OCI-LY3 (cell line): ENCODE measurements around the gene AIG1.

ENCODE experiments used
- H2AFZ ChIP-seq: fragments of 200-600, 300-600 bp; shearing (Covaris generic); 2 replicates; pipeline ENCODE4 v1.6.0; 2014; ENCODE audit warnings: antibody characterized with exemption, low read depth, low read length
- H3K27ac ChIP-seq: fragments of 200-600, 300-600 bp; sonication (generic); 2 replicates; pipeline ENCODE4 v1.5.1; 2014; ENCODE audit warnings: mild to moderate bottlenecking, low read length, moderate library complexity, mixed read lengths
- H3K27me3 ChIP-seq: fragments of 200-600, 300-600 bp; sonication (generic); 2 replicates; pipeline ENCODE4 v1.6.1; 2014; ENCODE audit warnings: low read depth, low read length, mixed read lengths
- H3K36me3 ChIP-seq: fragments of 200-600, 300-600 bp; sonication (generic); replicated peaks from 2 replicates; pipeline ENCODE3; 2014; ENCODE audit warnings: low read depth, low read length, mixed read lengths
- H3K4me1 ChIP-seq: fragments of 300-600, 200-600 bp; sonication (generic); 2 replicates; pipeline ENCODE4 v1.6.1; 2014; ENCODE audit warnings: low read length, mixed read lengths
- H3K4me2 ChIP-seq: fragments of 200-600, 300-600 bp; sonication (generic); 2 replicates; pipeline ENCODE4 v1.6.1; 2014; ENCODE audit warnings: low read length, mixed read lengths
- H3K4me3 ChIP-seq: fragments of 300-600, 200-600 bp; sonication (generic); 2 replicates; pipeline ENCODE4 v1.5.1; 2014; ENCODE audit warnings: antibody characterized with exemption, mild to moderate bottlenecking, low read length, moderate library complexity
- H3K79me2 ChIP-seq: fragments of 300-600, 200-600 bp; shearing (Covaris generic); 2 replicates; pipeline ENCODE4 v1.6.1; 2014; ENCODE audit warnings: mild to moderate bottlenecking, low read length, mixed read lengths
- H3K9ac ChIP-seq: fragments of 300-600, 200-600 bp; shearing (Covaris generic); 2 replicates; pipeline ENCODE4 v1.6.0; 2014; ENCODE audit warnings: mild to moderate bottlenecking, low read length, moderate library complexity
- H3K9me3 ChIP-seq: fragments of 200-600, 300-600 bp; shearing (Covaris generic); 2 replicates; pipeline ENCODE4 v1.6.1; 2014; ENCODE audit warnings: low read length, mixed read lengths; ENCODE audit not compliant: insufficient read depth
- H4K20me1 ChIP-seq: fragments of 200-600, 300-600 bp; sonication (generic); 2 replicates; pipeline ENCODE4 v1.6.1; 2016; ENCODE audit warnings: low read length, mixed read lengths; ENCODE audit not compliant: insufficient read depth
- EZH2phosphoT487 ChIP-seq: fragments of 200-600 bp; shearing (Covaris generic); IDR thresholded peaks from 2 replicates; pipeline ENCODE4 v1.6.1; 2018; ENCODE audit warnings: antibody characterized with exemption, mixed run types, low read depth
- TF ChIP-seq, protein P1 (sequence below): fragments of 200-600, 300-600 bp; sonication (generic); IDR thresholded peaks from 2 replicates; pipeline ENCODE4 v1.5.1; 2014; ENCODE audit warnings: antibody characterized with exemption, low read length, low read depth

Gene AIG1

GRCh38 chr6:143332153-143332845 is 271.6 kb downstream of the AIG1 start:
- 0 out of 2 replicates have a peak, but pooled peaks cover under 1% of the 10 kb centered on the region for H3K4me1 ChIP-seq
- no peak overlapping the region for H3K4me3 ChIP-seq
- TF ChIP-seq EZH2phosphoT487, result no peak
- TF ChIP-seq, protein P1, sequence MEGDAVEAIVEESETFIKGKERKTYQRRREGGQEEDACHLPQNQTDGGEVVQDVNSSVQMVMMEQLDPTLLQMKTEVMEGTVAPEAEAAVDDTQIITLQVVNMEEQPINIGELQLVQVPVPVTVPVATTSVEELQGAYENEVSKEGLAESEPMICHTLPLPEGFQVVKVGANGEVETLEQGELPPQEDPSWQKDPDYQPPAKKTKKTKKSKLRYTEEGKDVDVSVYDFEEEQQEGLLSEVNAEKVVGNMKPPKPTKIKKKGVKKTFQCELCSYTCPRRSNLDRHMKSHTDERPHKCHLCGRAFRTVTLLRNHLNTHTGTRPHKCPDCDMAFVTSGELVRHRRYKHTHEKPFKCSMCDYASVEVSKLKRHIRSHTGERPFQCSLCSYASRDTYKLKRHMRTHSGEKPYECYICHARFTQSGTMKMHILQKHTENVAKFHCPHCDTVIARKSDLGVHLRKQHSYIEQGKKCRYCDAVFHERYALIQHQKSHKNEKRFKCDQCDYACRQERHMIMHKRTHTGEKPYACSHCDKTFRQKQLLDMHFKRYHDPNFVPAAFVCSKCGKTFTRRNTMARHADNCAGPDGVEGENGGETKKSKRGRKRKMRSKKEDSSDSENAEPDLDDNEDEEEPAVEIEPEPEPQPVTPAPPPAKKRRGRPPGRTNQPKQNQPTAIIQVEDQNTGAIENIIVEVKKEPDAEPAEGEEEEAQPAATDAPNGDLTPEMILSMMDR, result no peak
- no peaks in the 10 kb centered on the region for H3K9me3 ChIP-seq
- no peaks in the 10 kb centered on the region for H3K79me2 ChIP-seq
- H3K27ac ChIP-seq, result no peak overlapping the region
- no peak overlapping the region for H3K4me2 ChIP-seq
- no peak overlapping the region for H2AFZ ChIP-seq
- H3K36me3 ChIP-seq, result no peaks in the 10 kb centered on the region
- H3K27me3 ChIP-seq, result no peaks in the 10 kb centered on the region
- no peak overlapping the region for H3K9ac ChIP-seq
- H4K20me1 ChIP-seq, result no peaks in the 10 kb centered on the region

DNA sequence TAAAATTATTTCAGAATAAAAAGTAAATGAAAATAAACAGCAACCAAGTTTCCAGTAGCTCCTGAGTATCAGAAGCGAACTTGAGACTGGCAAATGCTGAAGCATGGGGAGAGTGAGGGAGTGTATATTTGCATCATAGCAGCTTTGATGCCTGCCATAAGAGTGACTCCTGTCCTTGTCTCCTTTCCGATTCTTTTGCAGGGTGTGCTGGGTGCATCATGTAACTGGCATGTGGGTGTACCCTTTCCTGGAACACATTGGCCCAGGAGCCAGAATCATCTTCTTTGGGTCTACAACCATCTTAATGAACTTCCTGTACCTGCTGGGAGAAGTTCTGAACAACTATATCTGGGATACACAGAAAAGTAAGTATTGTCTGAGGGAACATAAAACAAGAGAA is 272.4 kb downstream of the AIG1 start:
- Histone ChIP-seq H3K79me2 (no peaks in the 10 kb centered on the region), H3K4me3 (no peak overlapping the region), H3K4me1 (peaks cover 5% of the 10 kb centered on the region; the same call in 1 of the 2 replicates), H3K4me2 (no peak overlapping the region), H3K9me3 (no peaks in the 10 kb centered on the region), H3K36me3 (no peaks in the 10 kb centered on the region), H2AFZ (no peak overlapping the region), H3K27me3 (no peaks in the 10 kb centered on the region), H4K20me1 (no peaks in the 10 kb centered on the region), H3K9ac (no peak overlapping the region), H3K27ac (no peak overlapping the region)
- TF ChIP-seq, protein P1, result no peak
- TF ChIP-seq EZH2phosphoT487, result no peak

DNA sequence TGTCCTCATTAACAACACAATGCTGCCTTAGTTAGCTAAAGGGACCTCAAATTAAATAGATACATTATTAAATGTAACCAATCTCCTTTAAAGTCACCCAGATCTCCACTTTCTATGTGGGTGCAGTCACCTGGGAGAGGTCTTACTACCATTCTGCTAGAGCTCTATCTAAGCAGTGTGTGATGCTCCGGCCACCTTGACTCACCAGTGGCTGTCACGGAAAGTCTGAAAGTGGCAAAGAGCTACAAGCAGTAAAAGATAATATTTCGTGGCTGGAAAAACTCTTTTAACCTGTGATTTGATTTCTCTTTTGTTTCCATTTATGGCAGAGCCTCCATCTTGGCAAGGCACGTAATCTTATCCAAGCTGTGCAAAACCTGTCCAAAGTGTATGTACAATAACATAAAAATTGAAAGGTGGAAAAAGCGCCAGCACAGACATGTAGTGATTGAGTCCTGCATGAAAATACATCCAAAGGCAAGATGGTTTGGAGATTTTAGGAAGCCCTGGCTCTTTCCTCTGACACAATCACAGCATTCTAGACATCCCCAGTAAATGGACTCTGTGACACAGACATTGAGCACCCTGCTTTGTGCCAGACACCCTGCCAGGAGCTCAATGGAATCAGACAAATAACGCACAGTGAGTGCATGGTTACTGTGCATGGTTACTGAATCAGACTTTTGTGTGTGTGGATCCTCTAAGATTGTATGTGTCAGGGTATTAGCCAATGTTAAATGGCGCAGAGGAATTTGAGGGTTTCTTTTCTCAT is 273.2 kb downstream of the AIG1 start:
- no peaks in the 10 kb centered on the region for H3K79me2 ChIP-seq
- no peak overlapping the region for H2AFZ ChIP-seq
- peaks cover 5% of the 10 kb centered on the region; the same call in 1 of the 2 replicates for H3K4me1 ChIP-seq
- no peaks in the 10 kb centered on the region for H3K36me3 ChIP-seq
- H4K20me1 ChIP-seq, result no peaks in the 10 kb centered on the region
- no peak overlapping the region for H3K4me2 ChIP-seq
- no peak overlapping the region for H3K27ac ChIP-seq
- H3K9me3 ChIP-seq, result no peaks in the 10 kb centered on the region
- no peaks in the 10 kb centered on the region for H3K27me3 ChIP-seq
- no peak overlapping the region for H3K4me3 ChIP-seq
- TF ChIP-seq, protein P1, result no peak
- no peak for TF ChIP-seq EZH2phosphoT487
- no peak overlapping the region for H3K9ac ChIP-seq

DNA sequence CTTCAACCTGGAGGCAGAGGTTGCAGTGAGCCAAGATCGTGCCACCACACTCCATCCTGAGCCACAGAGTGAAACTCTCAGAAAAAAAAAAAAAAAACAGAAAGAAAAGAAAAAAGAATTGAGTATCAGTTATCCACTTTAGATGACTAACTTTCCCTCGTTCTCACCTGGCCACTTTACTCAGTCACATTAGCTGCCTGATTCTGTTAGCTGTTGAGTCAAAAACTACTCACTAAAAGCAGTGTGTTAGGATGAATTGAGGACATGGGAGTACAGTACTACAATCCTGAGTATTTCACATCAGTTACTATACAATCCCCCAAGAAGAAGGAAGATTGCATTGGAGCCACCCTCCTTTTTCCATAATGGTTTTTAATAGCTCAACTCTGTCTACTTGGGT is 275.2 kb downstream of the AIG1 start:
- TF ChIP-seq, protein P1, result no peak
- TF ChIP-seq EZH2phosphoT487, result no peak
- no peak overlapping the region for H3K9ac ChIP-seq
- H4K20me1 ChIP-seq, result no peaks in the 10 kb centered on the region
- H2AFZ ChIP-seq, result no peak overlapping the region
- peaks cover 5% of the 10 kb centered on the region; the same call in 1 of the 2 replicates for H3K4me1 ChIP-seq
- no peaks in the 10 kb centered on the region for H3K36me3 ChIP-seq
- no peaks in the 10 kb centered on the region for H3K79me2 ChIP-seq
- no peak overlapping the region for H3K4me3 ChIP-seq
- H3K4me2 ChIP-seq, result no peak overlapping the region
- H3K27ac ChIP-seq, result no peak overlapping the region
- H3K27me3 ChIP-seq, result no peaks in the 10 kb centered on the region
- no peaks in the 10 kb centered on the region for H3K9me3 ChIP-seq
